GM19467 (cell line): ENCODE data around the gene BCAS1.

Source experiments
- ATAC-seq: cut with Tn5 transposase; IDR thresholded peaks from one replicate; pipeline ENCODE4 v1.9.1; 2021; ENCODE audit warnings: mild to moderate bottlenecking, moderate library complexity; ENCODE audit not compliant: unreplicated experiment

The BCAS1 gene

GRCh38 chr20:53967527-53967926 is 102.9 kb downstream of the BCAS1 start:
- no peak for ATAC-seq

GRCh38 chr20:53966774-53967398 is 103.5 kb downstream of the BCAS1 start:
- ATAC-seq = no peak

- ATAC-seq = no peak
Observed at GRCh38 chr20:53964501-53965253, 105.7 kb downstream of the BCAS1 start.

- no peak for ATAC-seq
Observed at GRCh38 chr20:53964067-53964466, 106.3 kb downstream of the BCAS1 start.

- ATAC-seq = no peak
Observed at GRCh38 chr20:53963635-53964034, 106.8 kb downstream of the BCAS1 start.

GRCh38 chr20:53962388-53962787 is 108.0 kb downstream of the BCAS1 start:
- ATAC-seq = no peak

GRCh38 chr20:53961527-53961926 is 108.9 kb downstream of the BCAS1 start:
- ATAC-seq = no peak

GRCh38 chr20:53960579-53961272 is 109.7 kb downstream of the BCAS1 start:
- no peak for ATAC-seq

GRCh38 chr20:53959911-53960578 is 110.3 kb downstream of the BCAS1 start:
- no peak for ATAC-seq

GRCh38 chr20:53958260-53958659 is 112.1 kb downstream of the BCAS1 start:
- no peak for ATAC-seq

GRCh38 chr20:53957451-53958172 is 112.8 kb downstream of the BCAS1 start:
- ATAC-seq = no peak

- no peak for ATAC-seq
Observed at GRCh38 chr20:53956013-53956715, 114.2 kb downstream of the BCAS1 start.

- ATAC-seq = no peak
Observed at GRCh38 chr20:53954723-53955658, 115.4 kb downstream of the BCAS1 start.

- no peak for ATAC-seq
Observed at GRCh38 chr20:53952528-53953096, 117.8 kb downstream of the BCAS1 start.

GRCh38 chr20:53950578-53950977 is 119.8 kb downstream of the BCAS1 start:
- ATAC-seq = no peak

- no peak for ATAC-seq
Observed at GRCh38 chr20:53950031-53950430, 120.4 kb downstream of the BCAS1 start.

- ATAC-seq = peak; percentile 73
Observed at GRCh38 chr20:53949319-53949839, 121.0 kb downstream of the BCAS1 start.
